Activated naive CD4-positive, alpha-beta T cell (primary cell): ENCODE results near the gene DPH2.

Source experiments
- DNase-seq, 4 experiments: peaks; one replicate each; lab custom pipeline; 2025; lab: John Stamatoyannopoulos, UW

Gene DPH2

DNA sequence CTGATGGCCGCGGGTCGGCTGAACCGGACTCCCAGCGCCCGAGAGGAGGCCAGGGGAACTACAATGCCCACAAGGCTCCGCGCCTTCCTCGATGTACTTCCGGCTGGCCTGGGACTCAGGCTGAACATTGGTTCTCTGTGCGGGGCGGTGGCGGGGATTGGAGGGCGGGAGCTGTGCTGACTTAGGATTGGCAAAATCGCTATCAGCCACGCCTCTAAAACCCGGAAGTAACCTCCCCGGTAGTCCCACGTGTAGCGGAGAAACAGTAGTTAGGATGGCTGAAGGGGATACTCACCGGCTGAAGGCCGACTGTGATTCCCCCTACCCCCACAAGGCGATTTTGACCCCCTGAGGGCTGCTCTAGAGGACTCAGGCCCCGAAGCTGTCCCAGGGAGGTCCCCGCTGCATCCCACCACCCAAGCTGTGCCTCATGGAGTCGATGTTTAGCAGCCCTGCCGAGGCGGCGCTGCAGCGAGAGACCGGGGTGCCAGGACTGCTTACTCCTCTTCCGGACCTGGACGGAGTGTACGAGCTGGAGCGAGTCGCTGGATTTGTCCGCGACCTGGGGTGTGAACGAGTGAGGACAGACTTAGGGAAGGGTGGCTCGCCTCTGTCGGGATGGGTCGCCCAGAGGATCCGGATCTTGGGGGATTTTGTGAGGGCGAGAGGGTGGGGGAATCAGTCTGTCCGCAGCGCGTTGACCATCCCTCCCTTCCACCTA, at the start of gene DPH2:
Gene DPH2 (plus strand): TSS at position 265 of the 721 bp plus-strand sequence. CDS start 166 bp downstream, at position 431.
- DNase-seq: peak; percentile 77 to 91 (median 86)

DNA sequence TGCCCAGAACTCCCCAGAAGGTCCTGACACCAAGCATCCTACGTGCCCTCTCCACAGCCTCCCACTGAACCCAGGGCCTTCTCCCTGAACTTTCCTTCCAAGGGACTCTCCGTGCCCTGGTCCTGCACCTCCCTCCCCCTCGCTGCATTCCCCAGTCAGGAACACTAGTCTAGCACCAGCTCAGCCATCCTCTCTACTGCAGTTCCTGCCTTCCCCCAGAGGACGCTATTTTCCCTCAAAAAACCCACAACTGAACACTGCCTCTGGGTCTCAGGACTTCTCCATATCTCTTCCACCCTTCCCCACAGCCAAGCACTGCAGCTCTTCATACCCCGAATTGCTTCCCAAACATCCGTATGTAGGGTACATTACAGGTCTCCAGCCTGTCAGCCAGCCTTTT, 48.8 kb upstream of the DPH2 start:
- no peak for DNase-seq

- DNase-seq: no peak
These were observed 45.3 kb upstream of the DPH2 start for GRCh38 chr1:43924516-43924915.

- no peak for DNase-seq
These were observed 44.0 kb upstream of the DPH2 start for GRCh38 chr1:43925846-43926245.

- DNase-seq: no peak
These were observed 39.5 kb upstream of the DPH2 start for GRCh38 chr1:43930168-43930948.

DNA sequence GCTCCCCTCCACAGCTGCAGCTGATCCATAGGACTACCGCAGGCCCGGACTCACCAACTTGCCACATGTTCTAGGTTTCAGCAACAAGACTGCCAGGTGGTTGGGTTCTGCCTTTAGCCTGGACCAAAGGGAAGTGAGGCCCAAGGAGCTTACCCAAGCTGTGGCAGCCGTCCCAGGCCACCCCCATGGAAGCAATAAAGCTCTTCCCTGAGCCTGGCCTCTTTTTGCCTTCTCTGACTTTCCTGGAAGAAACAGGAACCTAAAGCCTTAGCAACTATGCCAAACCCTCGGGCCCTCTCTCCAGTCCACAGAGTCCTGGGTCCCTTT, 38.9 kb upstream of the DPH2 start:
- no peak for DNase-seq

- no peak for DNase-seq
These were observed 37.8 kb upstream of the DPH2 start for GRCh38 chr1:43931711-43932660.

GRCh38 chr1:43932786-43933385, 36.9 kb upstream of the DPH2 start:
- DNase-seq: no peak

DNA sequence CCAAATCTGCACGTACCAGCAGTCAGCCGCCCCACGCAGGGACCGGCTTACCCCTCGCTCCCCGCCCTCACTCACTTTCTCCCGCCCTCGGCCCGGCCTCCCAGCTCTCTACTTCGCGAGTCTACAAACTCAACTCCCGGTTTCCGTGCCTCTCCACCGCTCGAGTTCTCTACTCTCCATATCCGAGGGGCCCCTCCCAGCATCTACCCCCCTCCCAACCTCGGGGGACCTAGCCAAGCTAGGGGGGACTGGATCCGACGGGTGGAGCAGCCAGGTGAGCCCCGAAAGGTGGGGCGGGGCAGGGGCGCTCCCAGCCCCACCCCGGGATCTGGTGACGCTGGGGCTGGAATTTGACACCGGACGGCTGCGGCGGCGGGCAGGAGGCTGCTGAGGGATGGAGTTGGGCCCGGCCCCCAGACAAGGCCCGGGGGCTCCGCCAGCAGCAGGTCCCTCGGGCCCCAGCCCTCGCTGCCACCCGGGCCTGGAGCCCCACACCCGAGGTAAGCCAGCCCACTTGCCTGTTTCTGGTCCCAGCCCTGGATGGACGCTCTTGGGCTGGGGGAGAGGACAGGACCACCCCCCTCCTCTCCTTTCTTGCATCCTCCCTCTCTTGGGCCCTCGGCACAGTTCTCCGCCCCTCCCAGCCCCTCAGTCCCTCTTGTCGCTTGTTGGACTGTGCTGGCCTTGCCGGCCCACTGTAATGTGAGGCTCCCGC, 36.3 kb upstream of the DPH2 start, which contains the start of gene ARTN:
Gene ARTN (plus strand): TSS at position 416 of the 715 bp plus-strand sequence. CDS start 1,856 bp downstream, outside the sequence.
- DNase-seq: no peak

DNA sequence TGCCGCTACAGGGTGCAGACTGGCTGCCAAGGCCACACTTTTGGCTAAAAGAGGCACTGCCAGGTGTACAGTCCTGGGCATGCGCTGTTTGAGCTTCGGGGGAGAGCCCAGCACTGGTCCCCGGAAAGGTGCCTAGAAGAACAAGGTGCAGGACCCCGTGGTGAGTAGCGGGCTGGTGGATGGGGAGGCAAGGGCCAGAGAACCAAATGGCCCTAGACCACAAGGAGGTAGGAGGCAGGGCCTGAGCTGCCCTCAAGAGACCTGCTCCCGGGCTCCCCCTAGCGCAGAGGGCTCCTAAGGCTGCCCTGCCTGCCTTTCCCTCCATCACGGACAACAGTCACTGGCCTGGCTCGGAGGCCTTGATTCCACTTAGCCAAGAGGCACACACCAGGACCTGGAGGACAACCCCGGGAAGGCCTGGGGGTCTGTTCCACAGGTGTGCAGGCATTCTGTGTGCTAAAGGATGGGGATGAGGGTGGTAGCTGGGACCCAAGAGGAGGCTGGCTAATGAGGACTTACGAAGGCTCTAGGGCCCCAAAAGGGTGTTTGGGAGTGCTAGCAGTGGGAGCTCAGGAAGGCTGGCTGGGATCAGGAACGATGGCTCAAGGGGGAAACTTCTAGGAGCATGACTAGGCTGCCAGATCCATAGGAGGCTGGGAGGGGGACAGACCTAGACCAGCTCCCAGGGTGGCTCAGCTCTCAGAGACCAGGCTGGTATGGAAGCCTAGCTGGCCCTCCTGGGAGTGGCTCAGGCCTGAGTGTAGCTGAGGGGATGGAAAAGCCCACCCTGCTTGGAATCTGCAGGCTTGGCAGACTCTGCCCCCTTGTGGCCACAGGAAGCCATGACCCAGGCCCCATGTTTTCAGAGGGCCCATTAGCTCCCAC, 35.5 kb upstream of the DPH2 start:
- peak in 3 of 4 experiments; percentile 9 to 38 (median 30) for DNase-seq

- DNase-seq: no peak
These were observed 34.9 kb upstream of the DPH2 start for GRCh38 chr1:43934986-43935324.

GRCh38 chr1:43935711-43936427, 33.9 kb upstream of the DPH2 start:
- DNase-seq: no peak

DNA sequence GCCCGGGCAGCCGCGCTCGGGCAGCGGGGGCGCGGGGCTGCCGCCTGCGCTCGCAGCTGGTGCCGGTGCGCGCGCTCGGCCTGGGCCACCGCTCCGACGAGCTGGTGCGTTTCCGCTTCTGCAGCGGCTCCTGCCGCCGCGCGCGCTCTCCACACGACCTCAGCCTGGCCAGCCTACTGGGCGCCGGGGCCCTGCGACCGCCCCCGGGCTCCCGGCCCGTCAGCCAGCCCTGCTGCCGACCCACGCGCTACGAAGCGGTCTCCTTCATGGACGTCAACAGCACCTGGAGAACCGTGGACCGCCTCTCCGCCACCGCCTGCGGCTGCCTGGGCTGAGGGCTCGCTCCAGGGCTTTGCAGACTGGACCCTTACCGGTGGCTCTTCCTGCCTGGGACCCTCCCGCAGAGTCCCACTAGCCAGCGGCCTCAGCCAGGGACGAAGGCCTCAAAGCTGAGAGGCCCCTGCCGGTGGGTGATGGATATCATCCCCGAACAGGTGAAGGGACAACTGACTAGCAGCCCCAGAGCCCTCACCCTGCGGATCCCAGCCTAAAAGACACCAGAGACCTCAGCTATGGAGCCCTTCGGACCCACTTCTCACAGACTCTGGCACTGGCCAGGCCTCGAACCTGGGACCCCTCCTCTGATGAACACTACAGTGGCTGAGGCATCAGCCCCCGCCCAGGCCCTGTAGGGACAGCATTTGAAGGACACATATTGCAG, 33.2 kb upstream of the DPH2 start:
- peak in 1 of 4 experiments; percentile 7 for DNase-seq

DNA sequence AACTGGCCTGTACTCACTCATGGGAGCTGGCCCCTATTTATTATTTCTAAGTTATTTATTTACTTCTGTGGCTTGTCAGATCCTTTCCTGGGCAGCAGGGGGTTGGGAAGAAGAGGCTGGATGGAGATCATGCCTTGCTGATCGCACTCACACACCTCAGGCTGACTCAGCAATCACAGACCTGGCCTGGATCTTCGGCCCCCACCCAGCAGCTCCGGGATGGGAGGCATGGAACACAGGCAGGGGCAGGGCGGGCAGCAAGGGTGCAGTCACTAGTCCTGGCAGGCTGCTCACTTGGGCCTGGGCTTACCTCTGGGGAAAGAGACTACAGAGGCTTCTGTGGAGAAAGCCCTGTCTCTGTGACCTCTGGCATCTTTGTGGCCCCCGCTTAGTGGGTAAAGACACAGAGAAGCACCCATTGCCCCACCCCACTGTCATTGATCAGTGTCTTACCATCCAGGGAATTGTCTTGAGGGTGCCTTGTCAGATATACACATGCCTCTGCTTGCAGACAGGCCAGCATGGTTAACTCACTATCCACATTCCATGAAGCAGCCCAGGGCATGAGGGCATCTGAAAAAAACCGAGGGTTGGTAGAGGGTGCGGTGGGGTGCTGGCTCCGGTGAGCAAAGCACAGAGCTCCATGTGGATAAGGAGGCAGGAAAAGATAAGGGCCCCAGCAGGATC, 32.5 kb upstream of the DPH2 start:
- no peak for DNase-seq

DNA sequence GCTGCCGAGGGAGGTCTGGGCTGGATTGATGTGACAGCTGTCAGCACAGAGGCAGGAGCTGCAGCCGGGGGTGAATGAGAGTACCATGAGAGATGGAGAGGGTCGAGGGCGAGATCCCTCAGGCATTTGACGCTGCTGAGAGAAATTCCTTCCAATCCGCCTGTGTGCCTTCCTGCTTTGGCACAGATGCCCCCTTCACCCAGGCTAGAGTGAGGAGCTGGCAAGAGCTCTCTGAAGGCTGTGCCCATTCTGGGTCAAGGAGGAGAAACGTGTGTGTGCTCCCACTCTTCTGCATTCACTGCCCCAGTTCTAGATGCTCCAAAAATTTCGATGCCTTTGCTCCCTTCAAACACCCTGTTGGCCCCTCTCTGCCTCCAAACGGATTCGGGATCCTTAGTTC, 31.4 kb upstream of the DPH2 start:
- DNase-seq: no peak

GRCh38 chr1:43938892-43939587, 30.8 kb upstream of the DPH2 start:
- no peak for DNase-seq

- no peak for DNase-seq
These were observed 27.4 kb upstream of the DPH2 start for GRCh38 chr1:43942411-43942810.

- no peak for DNase-seq
These were observed 24.9 kb upstream of the DPH2 start for GRCh38 chr1:43944860-43945259.
